Measurements from ENCODE around the gene CPT1A.

- no peak for TF ChIP-seq CTCF (IDR thresholded peaks at IDR 0.05; ENCODE audit: insufficient read depth, low read length, poor library complexity, severe bottlenecking)
- no peak for TF ChIP-seq EZH2phosphoT487 (conservative IDR thresholded peaks at IDR 0.05; ENCODE audit: low read length)
Measured at GRCh38 chr11:68803766-68804165, 38.0 kb downstream of the CPT1A start.
